ENCODE results near the gene DBN1. TPM values are rescaled to one million over a fixed set of nuclear protein-coding genes. Genes with fewer than 3 reads are reported as not detected.

Gene DBN1
- total RNA-seq, 2 experiments from 2014 or later: 29.5 to 41.2 TPM

GRCh38 chr5:177445052-177445916 is 28.1 kb downstream of the DBN1 start:
- ATAC-seq: peak; percentile 18
- H3K36me3 Mint-ChIP-seq (ENCODE audit: low read depth): peaks cover 14% of the 10 kb centered on the region
- CTCF ChIA-PET: interaction anchor here (0.6 to 8.1 kb wide), 15 partner anchors 9 to 434 kb away, joined by 3 to 72 read pairs (median 4); no protein-coding TSS in a partner anchor
- no peaks in the 10 kb centered on the region for H3K9me3 Mint-ChIP-seq (ENCODE audit: low read depth)
- intact Hi-C loops (cut with DNase I, micrococcal nuclease): no loop called here
- H3K27ac Mint-ChIP-seq: peak overlapping the region; percentile 89
- H3K27me3 Mint-ChIP-seq: no peaks in the 10 kb centered on the region
- peaks cover 49% of the 10 kb centered on the region for H3K4me1 Mint-ChIP-seq
- peak; percentile 63 for DNase-seq
- POLR2A ChIA-PET: interaction anchor here (0.6 to 9.3 kb wide), 11 partner anchors 9 to 56 kb away, joined by 3 to 85 read pairs (median 5); partner anchors contain the start of gene GRK6
- peak overlapping the region; percentile 51 for H3K4me3 Mint-ChIP-seq

GRCh38 chr5:177444106-177445051 is 29.1 kb downstream of the DBN1 start:
- DNase-seq: peak; percentile 43
- peak overlapping the region; percentile 89 for H3K27ac Mint-ChIP-seq
- intact Hi-C loops (cut with DNase I, micrococcal nuclease): no loop called here
- H3K9me3 Mint-ChIP-seq (ENCODE audit: low read depth): no peaks in the 10 kb centered on the region
- peaks cover 58% of the 10 kb centered on the region for H3K4me1 Mint-ChIP-seq
- H3K4me3 Mint-ChIP-seq: peak overlapping the region; percentile 33
- H3K27me3 Mint-ChIP-seq: no peaks in the 10 kb centered on the region
- CTCF ChIA-PET: interaction anchor here (0.6 to 8.1 kb wide), 14 partner anchors 10 to 135 kb away, joined by 3 to 72 read pairs (median 6); no protein-coding TSS in a partner anchor
- peaks cover 22% of the 10 kb centered on the region for H3K36me3 Mint-ChIP-seq (ENCODE audit: low read depth)
- POLR2A ChIA-PET: interaction anchor here (0.6 to 9.3 kb wide), 7 partner anchors 8 to 91 kb away, joined by 3 to 85 read pairs (median 9); partner anchors contain the start of gene GRK6
- ATAC-seq: peak; percentile 10

GRCh38 chr5:177443144-177443983 is 30.1 kb downstream of the DBN1 start:
- Mint-ChIP-seq H3K27ac (no peak overlapping the region), H3K4me3 (no peak overlapping the region), H3K27me3 (no peaks in the 10 kb centered on the region), H3K4me1 (peaks cover 61% of the 10 kb centered on the region), H3K36me3 (ENCODE audit: low read depth) (peaks cover 29% of the 10 kb centered on the region), H3K9me3 (ENCODE audit: low read depth) (no peaks in the 10 kb centered on the region)
- intact Hi-C loops (cut with DNase I, micrococcal nuclease): no loop called here
- POLR2A ChIA-PET: interaction anchor here (0.6 to 9.3 kb wide), 5 partner anchors 9 to 35 kb away, joined by 3 to 85 read pairs (median 3); no protein-coding TSS in a partner anchor
- peak; percentile 19 for DNase-seq
- ATAC-seq: no peak
- CTCF ChIA-PET: interaction anchor here (0.6 to 8.1 kb wide), 9 partner anchors 9 to 134 kb away, joined by 3 to 72 read pairs (median 8); no protein-coding TSS in a partner anchor

- Mint-ChIP-seq H3K36me3 (ENCODE audit: low read depth) (peaks cover 39% of the 10 kb centered on the region), H3K4me1 (peaks cover 61% of the 10 kb centered on the region), H3K4me3 (no peak overlapping the region), H3K9me3 (ENCODE audit: low read depth) (no peaks in the 10 kb centered on the region), H3K27me3 (no peaks in the 10 kb centered on the region), H3K27ac (peak overlapping the region; percentile 47)
- POLR2A ChIA-PET: interaction anchor here (0.6 to 9.3 kb wide), 3 partner anchors 11 to 34 kb away, joined by 3 to 85 read pairs (median 28); no protein-coding TSS in a partner anchor
- ATAC-seq (no peak), DNase-seq (peak; percentile 10)
- CTCF ChIA-PET: interaction anchor here (0.8 to 3.1 kb wide), 5 partner anchors 13 to 133 kb away, joined by 4 to 11 read pairs (median 5); no protein-coding TSS in a partner anchor
- intact Hi-C loops (cut with DNase I, micrococcal nuclease): no loop called here
Measured at GRCh38 chr5:177442066-177442826, 31.2 kb downstream of the DBN1 start.

GRCh38 chr5:177440990-177441780 is 32.2 kb downstream of the DBN1 start:
- POLR2A ChIA-PET: interaction anchor here (1.6 to 3.3 kb wide), 2 partner anchors 11 to 14 kb away, joined by 7 to 28 read pairs; partner anchors contain the start of gene GRK6
- no peak for DNase-seq
- no peak overlapping the region for H3K4me3 Mint-ChIP-seq
- no peaks in the 10 kb centered on the region for H3K9me3 Mint-ChIP-seq (ENCODE audit: low read depth)
- H3K27me3 Mint-ChIP-seq: no peaks in the 10 kb centered on the region
- peaks cover 66% of the 10 kb centered on the region for H3K4me1 Mint-ChIP-seq
- intact Hi-C loops (cut with DNase I, micrococcal nuclease): no loop called here
- CTCF ChIA-PET: interaction anchor here (0.8 to 2.0 kb wide), 10 partner anchors 12 to 52 kb away, joined by 3 to 12 read pairs (median 5); partner anchors contain the start of gene GRK6
- peak overlapping the region; percentile 19 for H3K27ac Mint-ChIP-seq
- H3K36me3 Mint-ChIP-seq (ENCODE audit: low read depth): peaks cover 47% of the 10 kb centered on the region
- ATAC-seq: no peak

GRCh38 chr5:177440211-177440989 is 33.0 kb downstream of the DBN1 start:
- H3K27me3 Mint-ChIP-seq: no peaks in the 10 kb centered on the region
- ChIA-PET POLR2A (interaction anchor here (0.7 to 3.3 kb wide), 4 partner anchors 10 to 762 kb away, joined by 3 to 28 read pairs (median 5); partner anchors contain the start of gene GRK6), CTCF (interaction anchor here (0.7 to 2.0 kb wide), 11 partner anchors 9 to 988 kb away, joined by 3 to 12 read pairs (median 5); partner anchors contain the start of gene GRK6)
- intact Hi-C loops (cut with DNase I, micrococcal nuclease): no loop called here
- peak; percentile 77 for ATAC-seq
- no peaks in the 10 kb centered on the region for H3K9me3 Mint-ChIP-seq (ENCODE audit: low read depth)
- DNase-seq: peak; percentile 72
- H3K27ac Mint-ChIP-seq: peak overlapping the region; percentile 68
- peaks cover 65% of the 10 kb centered on the region for H3K4me1 Mint-ChIP-seq
- no peak overlapping the region for H3K4me3 Mint-ChIP-seq
- H3K36me3 Mint-ChIP-seq (ENCODE audit: low read depth): peaks cover 52% of the 10 kb centered on the region

GRCh38 chr5:177439518-177440053 is 33.8 kb downstream of the DBN1 start:
- DNase-seq (no peak), ATAC-seq (no peak)
- CTCF ChIA-PET: interaction anchor here (0.7 to 2.0 kb wide), 12 partner anchors 8 to 987 kb away, joined by 3 to 12 read pairs (median 5); partner anchors contain the start of gene GRK6
- H3K9me3 Mint-ChIP-seq (ENCODE audit: low read depth): no peaks in the 10 kb centered on the region
- no peaks in the 10 kb centered on the region for H3K27me3 Mint-ChIP-seq
- intact Hi-C loops (cut with DNase I, micrococcal nuclease): no loop called here
- H3K36me3 Mint-ChIP-seq (ENCODE audit: low read depth): peaks cover 57% of the 10 kb centered on the region
- POLR2A ChIA-PET: interaction anchor here (0.7 to 3.3 kb wide), 6 partner anchors 9 to 763 kb away, joined by 3 to 28 read pairs (median 4); partner anchors contain the start of gene GRK6
- H3K4me3 Mint-ChIP-seq: no peak overlapping the region
- H3K4me1 Mint-ChIP-seq: peaks cover 62% of the 10 kb centered on the region
- peak overlapping the region; percentile 68 for H3K27ac Mint-ChIP-seq

GRCh38 chr5:177438468-177438867 is 35.0 kb downstream of the DBN1 start:
- Mint-ChIP-seq H3K27ac (peak overlapping the region; percentile 47), H3K27me3 (no peaks in the 10 kb centered on the region), H3K4me3 (no peak overlapping the region), H3K9me3 (ENCODE audit: low read depth) (no peaks in the 10 kb centered on the region), H3K36me3 (ENCODE audit: low read depth) (peaks cover 66% of the 10 kb centered on the region), H3K4me1 (peaks cover 62% of the 10 kb centered on the region)
- CTCF ChIA-PET: interaction anchor here (0.7 to 2.2 kb wide), 5 partner anchors 10 to 899 kb away, joined by 3 to 6 read pairs (median 5); no protein-coding TSS in a partner anchor
- POLR2A ChIA-PET: interaction anchor here (1.0 kb wide), 1 partner anchor 11 kb away, joined by 3 read pairs; no protein-coding TSS in a partner anchor
- DNase-seq: peak; percentile 12
- intact Hi-C loops (cut with DNase I, micrococcal nuclease): no loop called here
- ATAC-seq: no peak
